ENCODE measurements around the gene TESK2. TPM values are rescaled to one million over a fixed set of nuclear protein-coding genes. Genes with fewer than 3 reads are reported as not detected.

The TESK2 gene
- total and polyA plus RNA-seq, 2 experiments from 2014 or later = 1.1 to 1.5 TPM

GRCh38 chr1:45380730-45381129, 110.2 kb downstream of the TESK2 start:
- H4K20me1 ChIP-seq (ENCODE audit: insufficient read depth) = no peaks in the 10 kb centered on the region
- no peak overlapping the region for H3K27ac ChIP-seq
- TF ChIP-seq EZH2phosphoT487 (IDR thresholded peaks at IDR 0.05; ENCODE audit: insufficient read depth, low read depth) (no peak), EZH2 (IDR thresholded peaks at IDR 0.05; ENCODE audit: insufficient read depth, poor library complexity, severe bottlenecking) (no peak)
- H2AFZ ChIP-seq = no peak overlapping the region
- H3K4me3 ChIP-seq = no peak overlapping the region
- no peaks in the 10 kb centered on the region for H3K27me3 ChIP-seq (replicated peaks; ENCODE audit: insufficient read depth)
- H3K9me3 ChIP-seq (ENCODE audit: low read depth) = no peaks in the 10 kb centered on the region
- no peaks in the 10 kb centered on the region for H3K9me2 ChIP-seq (ENCODE audit: insufficient read depth)
- H3K79me2 ChIP-seq (ENCODE audit: insufficient read depth) = no peaks in the 10 kb centered on the region
- H3F3A ChIP-seq (ENCODE audit: insufficient read depth) = no peaks in the 10 kb centered on the region
- DNase-seq = no peak
- 57 to 65% methylated on average over 1 of the region's 1 CpG for WGBS, 2 experiments (ENCODE audit: low coverage in 1 of 2, low lambda C conversion rate in 2 of 2, missing lambda C conversion rate in 2 of 2)
- H3K36me3 ChIP-seq (ENCODE audit: low read depth) = no peaks in the 10 kb centered on the region
- H3K9ac ChIP-seq = no peak overlapping the region
- no peaks in the 10 kb centered on the region for H3K4me1 ChIP-seq (ENCODE audit: insufficient read depth)
- H3K4me2 ChIP-seq (ENCODE audit: unreplicated experiment) = no peak overlapping the region
- in situ Hi-C loops (cut with MboI) = no loop called here

GRCh38 chr1:45380125-45380524, 110.8 kb downstream of the TESK2 start:
- Histone ChIP-seq H3K27ac (no peak overlapping the region), H3K79me2 (ENCODE audit: insufficient read depth) (no peaks in the 10 kb centered on the region), H2AFZ (no peak overlapping the region), H3K4me3 (no peak overlapping the region), H3K4me1 (ENCODE audit: insufficient read depth) (no peaks in the 10 kb centered on the region), H3K36me3 (ENCODE audit: low read depth) (no peaks in the 10 kb centered on the region), H3K9ac (no peak overlapping the region), H3F3A (ENCODE audit: insufficient read depth) (no peaks in the 10 kb centered on the region), H3K9me3 (ENCODE audit: low read depth) (no peaks in the 10 kb centered on the region), H3K9me2 (ENCODE audit: insufficient read depth) (no peaks in the 10 kb centered on the region), H4K20me1 (ENCODE audit: insufficient read depth) (no peaks in the 10 kb centered on the region), H3K27me3 (replicated peaks; ENCODE audit: insufficient read depth) (no peaks in the 10 kb centered on the region), H3K4me2 (ENCODE audit: unreplicated experiment) (no peak overlapping the region)
- 87 to 92% methylated on average over 3 to 4 of the region's 4 CpGs for WGBS, 2 experiments (ENCODE audit: low coverage in 1 of 2, low lambda C conversion rate in 2 of 2, missing lambda C conversion rate in 2 of 2)
- in situ Hi-C loops (cut with MboI) = no loop called here
- no peak for DNase-seq
- TF ChIP-seq EZH2phosphoT487 (IDR thresholded peaks at IDR 0.05; ENCODE audit: insufficient read depth, low read depth) = no peak
- no peak for TF ChIP-seq EZH2 (IDR thresholded peaks at IDR 0.05; ENCODE audit: insufficient read depth, poor library complexity, severe bottlenecking)

GRCh38 chr1:45379524-45379923, 111.4 kb downstream of the TESK2 start:
- Histone ChIP-seq H3F3A (ENCODE audit: insufficient read depth) (no peaks in the 10 kb centered on the region), H3K27ac (no peak overlapping the region), H3K79me2 (ENCODE audit: insufficient read depth) (no peaks in the 10 kb centered on the region), H3K4me1 (ENCODE audit: insufficient read depth) (no peaks in the 10 kb centered on the region), H3K4me2 (ENCODE audit: unreplicated experiment) (no peak overlapping the region), H3K9ac (no peak overlapping the region), H3K9me2 (ENCODE audit: insufficient read depth) (no peaks in the 10 kb centered on the region), H3K36me3 (ENCODE audit: low read depth) (no peaks in the 10 kb centered on the region), H3K9me3 (ENCODE audit: low read depth) (no peaks in the 10 kb centered on the region), H3K27me3 (replicated peaks; ENCODE audit: insufficient read depth) (no peaks in the 10 kb centered on the region), H3K4me3 (no peak overlapping the region), H4K20me1 (ENCODE audit: insufficient read depth) (no peaks in the 10 kb centered on the region), H2AFZ (no peak overlapping the region)
- TF ChIP-seq EZH2 (IDR thresholded peaks at IDR 0.05; ENCODE audit: insufficient read depth, poor library complexity, severe bottlenecking) (no peak), EZH2phosphoT487 (IDR thresholded peaks at IDR 0.05; ENCODE audit: insufficient read depth, low read depth) (no peak)
- no peak for DNase-seq
- in situ Hi-C loops (cut with MboI) = no loop called here
- 92 to 95% methylated on average over 6 of the region's 6 CpGs for WGBS, 2 experiments (ENCODE audit: low coverage in 1 of 2, low lambda C conversion rate in 2 of 2, missing lambda C conversion rate in 2 of 2)

GRCh38 chr1:45378184-45378583, 112.8 kb downstream of the TESK2 start:
- in situ Hi-C loops (cut with MboI) = no loop called here
- no peaks in the 10 kb centered on the region for H3F3A ChIP-seq (ENCODE audit: insufficient read depth)
- no peak overlapping the region for H2AFZ ChIP-seq

More at GRCh38 chr1:45378184-45378583, 112.8 kb downstream of the TESK2 start:
- no peaks in the 10 kb centered on the region for H3K9me3 ChIP-seq (ENCODE audit: low read depth)
- H3K9ac ChIP-seq = no peak overlapping the region
- no peaks in the 10 kb centered on the region for H3K9me2 ChIP-seq (ENCODE audit: insufficient read depth)
- DNase-seq = no peak
- H3K4me3 ChIP-seq = no peak overlapping the region
- no peaks in the 10 kb centered on the region for H3K36me3 ChIP-seq (ENCODE audit: low read depth)
- no peak overlapping the region for H3K27ac ChIP-seq
- no peaks in the 10 kb centered on the region for H3K79me2 ChIP-seq (ENCODE audit: insufficient read depth)
- H3K4me1 ChIP-seq (ENCODE audit: insufficient read depth) = no peaks in the 10 kb centered on the region
- TF ChIP-seq EZH2 (IDR thresholded peaks at IDR 0.05; ENCODE audit: insufficient read depth, poor library complexity, severe bottlenecking) (no peak), EZH2phosphoT487 (IDR thresholded peaks at IDR 0.05; ENCODE audit: insufficient read depth, low read depth) (no peak)
- no peaks in the 10 kb centered on the region for H4K20me1 ChIP-seq (ENCODE audit: insufficient read depth)
- no peak overlapping the region for H3K4me2 ChIP-seq (ENCODE audit: unreplicated experiment)
- no peaks in the 10 kb centered on the region for H3K27me3 ChIP-seq (replicated peaks; ENCODE audit: insufficient read depth)

Data from GM23248 (cell line).